Middle frontal gyrus (tissue), 1 donor: ENCODE measurements around the gene ASPG.

Experiments used
- DNase-seq: peaks from one replicate; pipeline ENCODE4 v3.0.0-alpha.2; 2015; ENCODE audit warnings: low spot score; ENCODE audit errors: extremely low spot score

The ASPG gene

GRCh38 chr14:104075530-104076151 lies 9.9 kb upstream of the ASPG start:
- no peak for DNase-seq

DNA sequence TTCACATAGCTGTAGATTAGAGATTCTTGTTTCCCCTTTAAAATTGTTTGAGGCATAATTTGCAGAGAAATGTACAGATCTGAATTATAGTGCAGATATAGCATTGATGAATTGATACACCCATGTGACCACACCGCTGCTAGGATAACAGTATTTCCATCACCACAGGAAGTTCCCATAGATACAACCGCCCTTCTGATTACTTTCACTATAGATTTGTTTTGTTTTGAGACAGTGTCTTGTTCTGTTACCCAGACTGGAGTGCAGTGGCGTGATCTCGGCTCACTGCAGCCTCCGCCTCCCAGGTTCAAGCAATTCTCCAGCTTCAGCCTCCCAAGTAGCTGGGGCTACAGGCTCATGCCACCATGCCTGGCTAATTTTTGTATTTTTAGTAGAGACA lies 8.8 kb upstream of the ASPG start:
- DNase-seq = no peak

DNA sequence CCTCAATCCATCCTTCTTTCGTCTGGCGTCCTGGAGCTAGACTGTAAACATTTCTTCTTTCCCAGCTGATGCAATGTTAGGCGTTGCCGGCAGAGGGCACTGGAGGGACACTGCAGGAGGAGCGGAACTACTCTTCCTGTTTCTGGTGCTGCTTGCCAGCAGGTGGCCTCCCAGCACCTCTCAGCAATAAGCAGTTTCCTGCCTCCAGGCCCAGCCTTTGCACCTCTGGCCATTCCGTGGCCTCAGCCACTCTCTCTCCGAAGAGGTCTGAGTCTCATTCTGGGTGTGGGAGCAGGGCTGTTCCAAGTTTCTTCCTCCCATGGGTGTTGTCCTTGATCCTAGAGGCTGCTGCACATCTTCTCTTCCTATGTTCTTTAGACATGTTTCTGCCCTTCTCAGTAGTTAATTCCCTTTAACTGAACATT lies 7.5 kb upstream of the ASPG start:
- peak; percentile 67 for DNase-seq

- DNase-seq = no peak
These were observed 4.9 kb upstream of the ASPG start for GRCh38 chr14:104080376-104081260.

GRCh38 chr14:104081261-104081835 lies 4.2 kb upstream of the ASPG start:
- DNase-seq = no peak

DNA sequence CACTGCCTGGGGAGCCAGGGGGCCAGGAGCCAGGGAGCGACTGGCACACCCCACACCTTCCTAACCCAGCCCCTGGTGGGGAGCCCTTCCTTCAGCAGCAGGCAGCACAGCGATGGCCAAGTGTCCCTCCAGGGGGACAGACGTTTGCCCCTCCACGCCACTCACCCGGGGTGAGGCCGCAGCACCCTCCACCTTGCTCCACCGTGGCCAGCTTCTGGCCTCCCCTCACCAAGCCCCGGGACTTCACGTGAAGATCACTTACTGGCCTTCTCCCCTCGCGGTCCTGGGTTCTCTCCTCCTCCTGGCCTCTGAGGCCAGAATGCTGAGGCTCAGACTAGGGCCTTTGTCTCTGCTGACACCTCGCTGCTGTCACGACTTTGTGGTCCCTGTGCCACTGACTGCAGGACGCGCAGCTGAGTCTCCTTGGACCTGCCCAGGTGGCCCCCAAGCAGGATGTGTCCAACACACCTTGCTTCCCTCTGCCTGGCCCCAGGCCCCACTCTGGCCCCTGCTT lies 3.5 kb upstream of the ASPG start:
- no peak for DNase-seq

GRCh38 chr14:104082807-104083206 lies 2.7 kb upstream of the ASPG start:
- DNase-seq = no peak

DNA sequence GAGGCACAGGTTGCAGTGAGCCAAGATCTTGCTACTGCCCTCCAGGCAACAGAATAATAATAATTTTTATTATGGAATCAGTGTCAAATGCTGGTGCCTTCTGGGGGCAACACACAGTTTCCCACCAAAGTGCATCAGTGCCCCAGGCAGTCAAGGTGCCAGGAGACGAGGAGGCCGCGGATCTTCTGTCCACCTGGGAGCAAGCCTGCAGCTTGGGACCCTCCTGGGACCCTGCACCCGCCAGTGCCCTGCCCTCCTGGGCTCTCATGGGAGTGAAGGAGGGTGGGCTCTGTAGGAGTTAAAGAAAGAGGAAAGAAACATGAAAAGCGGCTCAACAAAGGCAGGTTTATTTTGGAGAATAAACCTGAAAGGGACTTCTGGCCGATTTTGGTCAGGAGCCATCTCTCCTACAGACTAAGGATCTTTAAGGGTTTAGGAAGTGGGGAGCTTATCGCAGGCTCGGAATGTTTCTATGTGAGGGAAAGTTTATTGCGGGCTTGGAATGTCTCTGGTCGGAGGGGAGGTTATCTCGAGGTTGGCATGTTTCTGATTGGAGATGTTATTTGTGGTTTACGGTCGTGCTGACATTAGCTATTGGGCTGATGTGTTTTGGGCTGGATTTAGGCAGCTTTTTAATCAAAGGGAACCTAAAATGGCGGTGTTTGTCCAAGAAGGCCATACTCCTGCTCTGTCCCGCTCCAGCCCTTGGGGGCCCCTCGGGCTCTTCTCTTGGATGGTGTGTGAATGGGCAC lies 1.1 kb upstream of the ASPG start:
- no peak for DNase-seq

DNA sequence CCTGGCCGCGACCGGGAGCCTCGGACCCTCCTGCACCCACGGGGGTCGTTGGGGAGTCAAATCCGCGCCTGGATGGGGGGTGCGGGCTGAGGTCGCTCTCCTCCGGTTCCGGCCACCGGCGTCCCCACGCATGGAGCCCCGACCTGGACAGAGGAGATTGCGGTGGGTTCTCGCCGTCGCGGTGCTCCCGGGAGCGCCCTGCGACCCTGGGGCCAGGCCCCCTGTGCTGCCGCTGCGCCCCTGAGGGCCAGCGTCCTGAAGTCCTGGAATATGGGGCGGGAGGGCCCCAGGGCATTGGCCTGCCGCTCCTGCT lies 345 bp downstream of the ASPG start:
- no peak for DNase-seq

DNA sequence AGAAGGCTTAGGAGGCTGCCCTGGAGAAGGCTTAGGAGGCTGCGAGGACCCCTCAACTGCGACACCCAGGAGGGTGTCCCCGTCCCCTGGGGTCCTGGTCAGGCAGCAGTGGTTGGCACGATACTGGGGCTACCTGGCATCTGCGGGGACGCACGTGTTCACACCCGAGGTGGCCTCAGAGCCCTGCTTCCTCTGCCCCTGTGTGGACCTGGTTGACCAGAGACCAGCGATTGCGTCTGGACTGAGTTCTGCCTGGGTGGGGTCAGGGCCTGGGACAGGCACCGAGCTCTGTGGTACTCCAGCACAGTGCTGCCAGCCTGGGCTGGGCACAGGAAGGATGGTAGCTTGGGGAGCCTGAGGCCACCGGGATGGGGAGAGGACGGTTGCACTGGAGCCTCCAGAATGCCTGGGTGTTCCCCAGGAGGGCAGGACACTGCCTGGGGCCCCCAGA lies 735 bp downstream of the ASPG start:
- DNase-seq = no peak

DNA sequence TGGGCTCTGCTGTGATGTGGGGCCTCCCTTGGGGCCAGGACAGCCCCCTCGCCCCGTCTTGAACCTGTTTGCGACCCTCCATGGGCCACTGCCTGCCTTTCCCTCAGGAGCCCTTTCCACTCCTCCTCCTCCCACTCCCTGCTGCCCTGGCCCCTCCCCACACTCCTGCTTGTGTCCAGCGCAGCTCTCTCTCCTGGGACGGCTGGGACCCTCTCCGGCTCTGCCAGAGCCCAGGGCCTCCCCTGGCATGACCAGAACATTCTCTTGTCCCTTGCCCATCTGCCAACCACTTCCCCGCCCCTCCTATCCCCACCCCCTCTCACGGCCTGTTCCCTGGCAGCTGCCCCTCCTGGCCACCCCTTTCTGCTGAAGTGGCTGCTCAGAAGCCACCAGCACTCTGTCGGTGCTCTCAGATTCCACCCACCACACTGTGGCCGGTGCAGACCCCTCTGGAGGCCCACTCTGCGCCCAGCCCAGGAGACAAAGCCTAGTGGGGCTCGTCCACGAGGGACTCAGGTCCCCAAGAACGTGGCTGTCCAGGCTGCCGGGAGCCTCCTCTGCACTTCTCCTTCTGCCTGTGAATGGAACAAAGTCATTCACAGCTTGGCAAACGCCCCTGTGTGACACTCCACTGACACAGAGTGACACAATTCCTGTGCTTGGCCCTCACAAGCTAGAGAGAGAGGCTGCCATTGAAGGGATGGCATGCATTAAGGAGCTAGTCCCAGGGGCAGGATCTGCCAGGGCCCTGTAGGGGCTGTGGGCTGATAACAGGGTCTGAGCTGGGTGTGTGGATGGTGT lies 1.4 kb downstream of the ASPG start:
- DNase-seq = no peak

DNA sequence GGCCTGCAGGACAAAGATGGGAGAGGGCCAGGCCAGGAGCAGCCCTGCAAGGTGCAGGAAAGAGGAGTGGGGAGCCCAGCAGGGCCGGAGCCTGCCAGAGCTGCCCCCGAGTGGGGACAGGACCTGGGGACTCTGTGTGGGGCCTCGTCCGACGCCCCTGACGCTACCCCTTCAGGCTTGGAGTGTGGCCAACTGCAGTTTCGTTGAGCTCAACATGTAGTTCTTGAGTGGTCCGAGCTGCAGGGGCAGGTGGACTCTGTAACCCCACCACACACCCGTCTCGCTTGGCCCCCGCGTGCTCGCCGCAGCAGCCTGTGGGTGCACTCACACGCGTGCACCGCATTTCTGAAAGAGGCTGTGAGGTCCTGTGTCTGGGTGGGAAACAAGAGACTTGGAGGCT lies 2.0 kb downstream of the ASPG start:
- DNase-seq = no peak

- DNase-seq = no peak
These were observed 2.7 kb downstream of the ASPG start for GRCh38 chr14:104087981-104088850.

- no peak for DNase-seq
These were observed 4.7 kb downstream of the ASPG start for GRCh38 chr14:104090071-104090748.

DNA sequence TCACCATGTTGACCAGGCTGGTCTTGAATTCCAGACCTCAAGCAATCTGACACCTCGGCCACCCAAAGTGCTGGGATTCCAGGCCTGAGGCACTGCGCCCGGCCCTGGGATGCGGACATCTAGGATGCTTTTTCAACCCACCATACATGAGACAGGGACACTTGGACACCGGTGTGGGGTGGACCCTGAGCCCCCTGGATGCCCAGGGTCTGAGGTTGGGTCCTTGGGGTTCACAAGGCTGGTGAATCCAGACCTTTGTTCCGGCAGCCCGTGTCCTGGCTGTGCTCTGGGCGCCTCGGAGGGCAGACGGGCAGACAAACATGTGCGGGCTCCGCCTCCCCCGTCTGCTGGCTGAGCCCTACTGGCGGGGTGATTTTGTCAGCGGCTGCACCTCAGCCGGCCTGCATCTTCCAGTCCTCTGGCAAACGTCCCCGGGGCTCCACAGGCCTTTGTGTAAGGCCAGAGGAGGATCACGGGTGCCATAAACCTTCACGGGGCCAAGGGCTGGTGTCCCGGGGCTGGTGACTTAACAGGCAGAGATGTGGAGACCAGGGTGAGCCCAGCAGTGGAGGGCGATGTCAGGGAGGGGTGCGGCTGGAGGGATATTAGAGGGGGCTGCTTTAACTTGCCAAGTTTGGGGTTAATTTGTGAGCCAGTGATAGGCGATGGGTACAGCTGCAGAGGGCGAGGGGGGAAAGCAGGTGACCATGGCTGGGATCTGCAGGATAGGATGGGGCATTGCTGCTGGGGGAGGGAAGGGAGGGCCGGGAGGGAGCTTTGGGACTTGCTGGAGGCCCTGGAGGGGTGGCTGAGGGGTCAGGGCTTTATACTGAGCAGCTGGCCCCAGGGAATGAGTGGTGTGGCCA lies 5.8 kb downstream of the ASPG start:
- no peak for DNase-seq

- DNase-seq = no peak
These were observed 6.6 kb downstream of the ASPG start for GRCh38 chr14:104091927-104092771.

DNA sequence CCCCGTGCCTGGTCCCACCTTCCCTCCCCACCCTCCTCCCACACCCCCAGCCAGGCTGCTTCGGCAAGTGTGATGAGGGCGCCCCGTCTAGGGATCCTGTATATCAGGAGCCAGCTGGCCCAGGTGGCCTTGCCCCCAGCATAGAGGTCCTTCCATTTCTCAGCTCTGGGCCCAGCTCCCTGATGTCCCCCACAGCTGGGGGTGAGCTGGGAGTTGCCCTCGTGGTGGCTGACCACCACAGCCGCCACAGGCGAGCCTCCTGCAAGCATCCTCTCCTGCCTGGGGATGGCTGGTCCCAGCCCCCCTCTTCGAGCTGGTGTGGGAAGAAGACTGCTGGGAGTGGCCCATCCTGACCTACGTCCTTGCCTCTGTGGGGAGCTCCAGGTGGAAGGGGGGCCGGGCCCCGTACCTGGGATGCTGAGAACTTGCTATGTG lies 7.4 kb downstream of the ASPG start:
- DNase-seq = no peak
